ENCODE measurements around the gene ARHGEF33.

DNA sequence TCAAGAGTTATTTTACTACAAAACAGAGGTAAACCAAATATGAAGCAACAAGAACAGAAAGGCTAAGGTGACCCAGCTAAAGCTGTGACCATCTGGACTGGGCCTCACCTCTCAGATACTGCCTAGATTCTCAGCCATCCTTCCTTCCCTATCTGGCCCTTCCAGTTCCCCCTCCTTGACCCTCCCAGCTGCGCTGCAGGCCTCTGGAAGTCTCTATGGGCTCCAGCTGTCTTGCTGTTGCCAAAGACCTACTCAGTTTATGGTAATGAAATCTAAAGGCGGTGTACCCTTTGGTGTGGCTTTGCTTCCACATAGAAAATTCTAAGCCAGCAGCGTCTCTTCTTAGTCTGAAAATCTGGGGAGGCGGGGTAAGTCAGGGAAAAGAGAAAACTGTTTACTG lies 55.7 kb downstream of the ARHGEF33 start:
- no peak for TF ChIP-seq CTCF (conservative IDR thresholded peaks at IDR 0.05; ENCODE audit: low read length)
- TF ChIP-seq EZH2phosphoT487 (IDR thresholded peaks at IDR 0.05; ENCODE audit: borderline replicate concordance, low read depth, low read length), result no peak
